B cell (primary cell): ENCODE results near the gene LHX2. TPM values are rescaled to one million over a fixed set of nuclear protein-coding genes. Genes with fewer than 3 reads are reported as not detected.

ENCODE experiments used
- ATAC-seq: fragments of 200-7000 bp; cut with Tn5 transposase; one replicate; pipeline ENCODE4 v1.10.0; 2021; ENCODE audit warnings: low read depth, mild to moderate bottlenecking, moderate number of reproducible peaks, moderate library complexity
- CTCF ChIA-PET: fragments of 350-600 bp; sonication (Branson Sonifier 250); formaldehyde crosslinking; loops from one replicate; lab custom pipeline; 2021; ENCODE audit warnings: antibody characterized with exemption, inconsistent platforms; lab: Charles Lee
- POLR2A ChIA-PET: fragments of 350-600 bp; sonication (Branson Sonifier 250); formaldehyde crosslinking; loops from one replicate; lab custom pipeline; 2021; ENCODE audit warnings: antibody characterized with exemption; lab: Charles Lee
- DNase-seq: peaks from one replicate; pipeline ENCODE4 v3.0.0; 2013
- H2AFZ ChIP-seq: 2 replicates; pipeline ENCODE4 v1.6.1; 2012; ENCODE audit warnings: mild to moderate bottlenecking, low read depth, low read length; ENCODE audit not compliant: insufficient read depth, poor library complexity, severe bottlenecking
- H3K27ac ChIP-seq, 2 donors: 1 replicate in 1 of 2; 2 replicates in 1 of 2; pipeline ENCODE4 v1.5.1; 2012 to 2013; ENCODE audit warnings: low read length in 2 of 2, mild to moderate bottlenecking in 2 of 2, moderate library complexity in 1 of 2
- H3K27me3 ChIP-seq, 4 experiments: fragments of 200-600 bp in 1 of 4; sonication (generic) in 1 of 4; replicated peaks in 1 of 4; 1 replicate in 2 of 4; 2 replicates in 2 of 4; pipeline versions ENCODE4 v1.6.1 to v1.7.0; 2013 to 2016; ENCODE audit warnings: low read length in 3 of 4, mild to moderate bottlenecking in 2 of 4, mixed read lengths in 1 of 4, moderate library complexity in 1 of 4; ENCODE audit not compliant: insufficient read depth in 4 of 4, control insufficient read depth in 3 of 4; ENCODE audit errors: control extremely low read depth in 1 of 4
- H3K36me3 ChIP-seq, 2 experiments: replicated peaks in 1 of 2; 1 replicate in 1 of 2; 2 replicates in 1 of 2; pipeline versions ENCODE4 v1.6.1 to v1.7.1; 2013; ENCODE audit warnings: low read length in 1 of 2; ENCODE audit not compliant: insufficient read depth in 2 of 2, control insufficient read depth in 1 of 2; ENCODE audit errors: control extremely low read depth in 1 of 2, extremely low read depth in 1 of 2
- H3K4me1 ChIP-seq, 2 donors: fragments of 200-600 bp in 1 of 2; sonication (generic) in 1 of 2; 1 replicate in 1 of 2; 2 replicates in 1 of 2; pipeline versions ENCODE4 v1.5.1 to v1.6.1; 2013 to 2017; ENCODE audit warnings: low read length in 2 of 2; ENCODE audit not compliant: control insufficient read depth in 2 of 2, insufficient read depth in 2 of 2
- H3K4me2 ChIP-seq: replicated peaks from 2 replicates; pipeline ENCODE3; 2012; ENCODE audit warnings: mild to moderate bottlenecking, low read depth, low read length; ENCODE audit not compliant: poor library complexity, severe bottlenecking
- H3K4me3 ChIP-seq, 5 experiments: fragments of 200-600 bp in 1 of 5; sonication (generic) in 1 of 5; 1 replicate in 3 of 5; 2 replicates in 2 of 5; pipeline versions ENCODE4 v1.5.1 to v1.7.0; 2011 to 2016; ENCODE audit warnings: low read length in 4 of 5, mild to moderate bottlenecking in 4 of 5, low read depth in 2 of 5, control low read depth in 1 of 5, moderate library complexity in 1 of 5; ENCODE audit not compliant: insufficient read depth in 1 of 5; ENCODE audit errors: control extremely low read depth in 1 of 5, extremely low read depth in 1 of 5
- H3K79me2 ChIP-seq: fragments of 200-600 bp; sonication (generic); one replicate; pipeline ENCODE4 v1.6.0; 2016; ENCODE audit warnings: low read length; ENCODE audit not compliant: control insufficient read depth, insufficient read depth
- H3K9ac ChIP-seq: fragments of 200-600 bp; sonication (generic); 2 replicates; pipeline ENCODE4 v1.6.1; 2017; ENCODE audit warnings: mild to moderate bottlenecking, low read length, moderate library complexity
- H3K9me3 ChIP-seq, 3 donors: one replicate each; pipeline versions ENCODE4 v1.6.1 to v1.7.1; 2013; ENCODE audit warnings: low read length in 2 of 3; ENCODE audit not compliant: control insufficient read depth in 2 of 3, insufficient read depth in 1 of 3; ENCODE audit errors: control extremely low read depth in 1 of 3
- H4K20me1 ChIP-seq: 2 replicates; pipeline ENCODE4 v1.6.0; 2012; ENCODE audit warnings: mild to moderate bottlenecking, low read length; ENCODE audit not compliant: insufficient read depth, control insufficient read depth, poor library complexity, severe bottlenecking
- H3K27ac Mint-ChIP-seq: one replicate; pipeline ENCODE4 v1.8.0; 2021; ENCODE audit warnings: mixed read lengths
- H3K27me3 Mint-ChIP-seq: one replicate; pipeline ENCODE4 v1.8.0; 2021; ENCODE audit warnings: mixed read lengths
- H3K4me1 Mint-ChIP-seq: one replicate; pipeline ENCODE4 v1.8.0; 2021; ENCODE audit warnings: mixed read lengths
- H3K4me3 Mint-ChIP-seq: one replicate; pipeline ENCODE4 v1.8.0; 2021; ENCODE audit warnings: mixed read lengths
- H3K9me3 Mint-ChIP-seq: one replicate; pipeline ENCODE4 v1.8.0; 2022; ENCODE audit warnings: mixed read lengths; ENCODE audit not compliant: insufficient read depth
- EZH2 ChIP-seq: IDR thresholded peaks from 2 replicates; pipeline ENCODE4 v1.6.1; 2012; ENCODE audit warnings: borderline replicate concordance, low read depth, mild to moderate bottlenecking, moderate library complexity, low read length; ENCODE audit not compliant: insufficient read depth, poor library complexity, severe bottlenecking
- WGBS: methylation state at CpG from one replicate; pipeline ENCODE4 v1.1.5; 2013; ENCODE audit warnings: missing lambda C conversion rate; ENCODE audit not compliant: insufficient coverage; 5-methylcytosine and 5-hydroxymethylcytosine counted together
- intact Hi-C: fragments of 100-400 bp; cut with micrococcal nuclease; formaldehyde crosslinking; loops from one replicate; pipeline ENCODE4 v1.10.0; 2022
- polyA plus RNA-seq: library from polyadenylated mRNA; depleted of rRNA; stranded (reverse); fragments of >200 nt; gene quantifications from 2 replicates; pipeline ENCODE4 v1.2.3, GENCODE V29; 2012
- total RNA-seq, 2 donors: library from RNA; stranded (reverse); fragments of 120-200 nt in 1 of 2; gene quantifications; 1 replicate in 1 of 2; 2 replicates in 1 of 2; pipeline versions ENCODE4 v1.2.3 to v1.2.4, GENCODE V29; 2013 to 2022
- TF ChIP-seq, protein P1 (sequence below): fragments of 200-600 bp; IDR thresholded peaks from one replicate; pipeline ENCODE4 v1.8.0; 2022; ENCODE audit warnings: antibody characterized with exemption, mild to moderate bottlenecking

Gene LHX2
- total and polyA plus RNA-seq, 2 donors (not counting 1 experiment from before 2014, with no cell fraction given): 0.66 TPM; not detected in 1

DNA sequence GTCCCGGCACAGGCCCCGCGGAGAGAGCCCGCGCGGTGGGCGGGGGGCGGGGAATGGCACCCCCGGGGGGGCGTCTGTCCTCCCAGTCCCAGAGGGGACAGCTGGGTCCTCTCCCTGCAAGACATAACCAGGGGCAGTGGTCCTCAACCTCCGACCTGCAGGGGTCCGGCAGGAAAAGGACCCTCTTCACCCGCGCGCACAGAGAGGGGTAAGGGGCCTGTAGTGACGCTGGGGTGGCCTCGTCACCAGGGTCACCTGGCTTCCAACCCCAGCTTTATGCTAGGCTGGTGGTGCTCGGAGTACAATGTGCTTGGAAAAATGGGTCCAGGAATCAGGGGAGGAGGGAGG is 34.2 kb downstream of the LHX2 start:
- Histone ChIP-seq H3K79me2 (no peaks in the 10 kb centered on the region), H2AFZ (no peak overlapping the region), H4K20me1 (no peaks in the 10 kb centered on the region), H3K9me3 (peaks cover 0 to 9% (median 0%) of the 10 kb centered on the region in 3 donors), H3K36me3 (no peaks in the 10 kb centered on the region), H3K27ac (no peak overlapping the region), H3K4me1 (peaks cover 16 to 19% of the 10 kb centered on the region in 2 donors), H3K9ac (no peak overlapping the region), H3K27me3 (peaks cover 0 to 62% (median 35%) of the 10 kb centered on the region in 4 experiments), H3K4me2 (peak overlapping the region; percentile 43), H3K4me3 (no peak overlapping the region)
- no peak overlapping the region for H3K27ac Mint-ChIP-seq
- no peak for TF ChIP-seq EZH2
- intact Hi-C loops: no loop called here
- H3K9me3 Mint-ChIP-seq: no peaks in the 10 kb centered on the region
- ATAC-seq: no peak
- WGBS: 9% methylated on average over 18 of the region's 18 CpGs
- ChIA-PET CTCF (no interaction called here), POLR2A (no interaction called here)
- DNase-seq: no peak
- H3K4me1 Mint-ChIP-seq: peaks cover 24% of the 10 kb centered on the region
- peaks cover 60% of the 10 kb centered on the region for H3K27me3 Mint-ChIP-seq
- H3K4me3 Mint-ChIP-seq: no peak overlapping the region

DNA sequence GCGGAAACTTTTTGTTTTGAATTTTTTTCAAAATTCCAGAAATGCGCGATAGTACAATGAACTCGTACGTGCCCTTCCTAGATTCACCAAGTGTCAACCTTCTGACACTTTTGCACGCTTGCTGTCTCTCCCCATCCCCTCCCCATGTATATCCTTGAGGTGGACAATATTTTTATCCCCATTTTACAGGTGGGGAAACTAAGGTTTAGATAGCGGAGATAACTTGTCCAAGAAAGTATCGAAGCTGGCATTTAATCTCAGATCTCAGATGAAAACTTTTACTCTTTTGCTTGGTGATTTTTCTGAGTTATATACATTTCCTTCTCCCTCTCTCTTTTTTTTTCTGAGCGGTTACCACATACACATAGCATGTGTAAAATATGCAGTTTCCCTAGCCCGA is 34.6 kb downstream of the LHX2 start:
- Histone ChIP-seq H3K27me3 (peaks cover 0 to 64% (median 34%) of the 10 kb centered on the region in 4 experiments), H3K4me1 (peaks cover 13 to 15% of the 10 kb centered on the region in 2 donors), H3K9me3 (peaks cover 0 to 7% (median 0%) of the 10 kb centered on the region in 3 donors), H3K79me2 (no peaks in the 10 kb centered on the region), H2AFZ (no peak overlapping the region), H3K9ac (no peak overlapping the region), H4K20me1 (no peaks in the 10 kb centered on the region), H3K4me2 (no peak overlapping the region), H3K4me3 (no peak overlapping the region), H3K27ac (no peak overlapping the region), H3K36me3 (no peaks in the 10 kb centered on the region)
- CTCF ChIA-PET: no interaction called here
- H3K4me1 Mint-ChIP-seq: peaks cover 23% of the 10 kb centered on the region
- H3K27me3 Mint-ChIP-seq: peaks cover 63% of the 10 kb centered on the region
- TF ChIP-seq, protein P1, sequence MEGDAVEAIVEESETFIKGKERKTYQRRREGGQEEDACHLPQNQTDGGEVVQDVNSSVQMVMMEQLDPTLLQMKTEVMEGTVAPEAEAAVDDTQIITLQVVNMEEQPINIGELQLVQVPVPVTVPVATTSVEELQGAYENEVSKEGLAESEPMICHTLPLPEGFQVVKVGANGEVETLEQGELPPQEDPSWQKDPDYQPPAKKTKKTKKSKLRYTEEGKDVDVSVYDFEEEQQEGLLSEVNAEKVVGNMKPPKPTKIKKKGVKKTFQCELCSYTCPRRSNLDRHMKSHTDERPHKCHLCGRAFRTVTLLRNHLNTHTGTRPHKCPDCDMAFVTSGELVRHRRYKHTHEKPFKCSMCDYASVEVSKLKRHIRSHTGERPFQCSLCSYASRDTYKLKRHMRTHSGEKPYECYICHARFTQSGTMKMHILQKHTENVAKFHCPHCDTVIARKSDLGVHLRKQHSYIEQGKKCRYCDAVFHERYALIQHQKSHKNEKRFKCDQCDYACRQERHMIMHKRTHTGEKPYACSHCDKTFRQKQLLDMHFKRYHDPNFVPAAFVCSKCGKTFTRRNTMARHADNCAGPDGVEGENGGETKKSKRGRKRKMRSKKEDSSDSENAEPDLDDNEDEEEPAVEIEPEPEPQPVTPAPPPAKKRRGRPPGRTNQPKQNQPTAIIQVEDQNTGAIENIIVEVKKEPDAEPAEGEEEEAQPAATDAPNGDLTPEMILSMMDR: no peak
- no peak for TF ChIP-seq EZH2
- WGBS: 75% methylated on average over 2 of the region's 10 CpGs
- no peak for ATAC-seq
- intact Hi-C loops: no loop called here
- POLR2A ChIA-PET: no interaction called here
- no peak overlapping the region for H3K27ac Mint-ChIP-seq
- DNase-seq: no peak
- H3K4me3 Mint-ChIP-seq: no peak overlapping the region
- H3K9me3 Mint-ChIP-seq: no peaks in the 10 kb centered on the region
